Ectodermal cell (in vitro differentiated cells): ENCODE measurements around the gene GABRR2.

Experiments used
- H3K27ac ChIP-seq: 2 replicates; pipeline ENCODE4 v1.7.0; 2013; ENCODE audit warnings: mild to moderate bottlenecking, low read depth, low read length; ENCODE audit not compliant: insufficient read depth, poor library complexity, severe bottlenecking
- H3K27me3 ChIP-seq: 2 replicates; pipeline ENCODE4 v1.7.0; 2013; ENCODE audit warnings: mild to moderate bottlenecking, low read length; ENCODE audit not compliant: insufficient read depth, control insufficient read depth, poor library complexity, severe bottlenecking
- H3K36me3 ChIP-seq: one replicate; pipeline ENCODE4 v1.7.0; 2013; ENCODE audit warnings: low read length; ENCODE audit not compliant: control insufficient read depth, insufficient read depth
- H3K4me1 ChIP-seq: one replicate; pipeline ENCODE4 v1.7.0; 2013; ENCODE audit warnings: low read length; ENCODE audit not compliant: control insufficient read depth, insufficient read depth
- H3K4me3 ChIP-seq: 2 replicates; pipeline ENCODE4 v1.7.0; 2013; ENCODE audit warnings: low read depth, low read length, control low read depth; ENCODE audit not compliant: insufficient read depth
- H3K9me3 ChIP-seq: 2 replicates; pipeline ENCODE4 v1.7.0; 2013; ENCODE audit warnings: mild to moderate bottlenecking, low read length, moderate library complexity; ENCODE audit not compliant: control insufficient read depth
- WGBS, 2 experiments: methylation state at CpG; one replicate each; pipeline ENCODE4 v1.1.7; 2013; ENCODE audit warnings: missing lambda C conversion rate in 2 of 2; 5-methylcytosine and 5-hydroxymethylcytosine counted together

GABRR2 gene

DNA sequence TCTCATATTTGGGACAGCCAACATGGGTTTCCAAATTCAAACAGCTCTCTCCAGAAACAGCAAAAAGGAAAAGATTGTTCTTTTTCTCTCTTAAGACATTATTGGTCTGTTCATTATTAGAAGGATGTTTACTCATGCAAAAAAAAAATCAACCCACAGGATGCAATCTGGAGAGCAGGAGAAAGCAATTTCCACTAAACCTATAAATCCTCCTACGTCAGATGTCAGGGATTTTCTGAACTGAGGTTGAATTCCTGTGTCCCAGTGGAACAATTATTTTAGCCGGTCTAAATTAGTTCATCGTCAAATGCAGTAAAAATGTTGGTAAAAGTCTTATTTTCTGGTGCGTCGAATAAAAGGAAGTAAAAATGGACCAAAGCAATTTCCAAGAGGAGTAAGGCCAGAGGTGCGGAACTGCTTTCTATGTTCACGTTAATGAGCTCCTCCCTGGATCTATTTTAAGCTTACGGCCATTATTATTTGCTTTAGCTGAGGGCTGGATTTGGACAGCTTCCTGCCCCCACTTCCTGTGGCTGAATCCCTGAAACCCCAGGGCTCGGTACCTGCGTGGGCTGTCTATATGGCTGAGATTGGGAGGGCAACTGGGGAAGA lies 97.7 kb downstream of the GABRR2 start, which contains the start of gene GABRR1:
Gene GABRR1, minus strand, starts transcription at position 60 of the 612 bp plus-strand sequence. Its CDS starts 36 bp downstream, at position 24.
- H3K36me3 ChIP-seq, result no peaks in the 10 kb centered on the region
- H3K9me3 ChIP-seq, result no peaks in the 10 kb centered on the region
- H3K4me3 ChIP-seq, result no peak within 1 kb of the TSS
- no peak within 1 kb of the TSS for H3K27ac ChIP-seq
- H3K4me1 ChIP-seq, result no peaks in the 10 kb centered on the region
- 93 to 96% methylated on average over 10 of the region's 10 CpGs for WGBS, 2 experiments
- no peaks in the 10 kb centered on the region for H3K27me3 ChIP-seq

DNA sequence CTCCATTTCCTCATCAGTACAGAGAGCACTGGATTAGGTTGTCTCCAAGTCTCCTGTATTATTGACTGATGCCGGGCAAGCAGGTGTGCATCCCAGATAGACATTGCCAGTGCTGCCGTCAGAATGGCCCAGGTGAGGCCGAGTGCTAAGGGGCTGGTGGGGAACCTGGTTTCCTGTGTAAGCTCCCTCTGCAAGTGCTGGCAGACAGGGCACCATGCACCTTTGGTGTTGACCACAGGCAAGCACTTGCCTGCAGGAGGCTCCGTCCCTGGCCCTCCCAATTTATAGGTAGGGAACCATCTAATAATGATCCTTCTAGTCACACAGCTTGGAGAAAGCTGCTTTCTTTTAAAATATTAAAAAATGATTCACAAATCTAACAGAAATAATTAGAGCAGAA lies 98.7 kb downstream of the GABRR2 start:
- Histone ChIP-seq H3K4me1 (no peaks in the 10 kb centered on the region), H3K4me3 (no peak overlapping the region), H3K9me3 (no peaks in the 10 kb centered on the region), H3K36me3 (no peaks in the 10 kb centered on the region), H3K27ac (no peak overlapping the region), H3K27me3 (no peaks in the 10 kb centered on the region)
- 92 to 93% methylated on average over 4 of the region's 4 CpGs for WGBS, 2 experiments

DNA sequence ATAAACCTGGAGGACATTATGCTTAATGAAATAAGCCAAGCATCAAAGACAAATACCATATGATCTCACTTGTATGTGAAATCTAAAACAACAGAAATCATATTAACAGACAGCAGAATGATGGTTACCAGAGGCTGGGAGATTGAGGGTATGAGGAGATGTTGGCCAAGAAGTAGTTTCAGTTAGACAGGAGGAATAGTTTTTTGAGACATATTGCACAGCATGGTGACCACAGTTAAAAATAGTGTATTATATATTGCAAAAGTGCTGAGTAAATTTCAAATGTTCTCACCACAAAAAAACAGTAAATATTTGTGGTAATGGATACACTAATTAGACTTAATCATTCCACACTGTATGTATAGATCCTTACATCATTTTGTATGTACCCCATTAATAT lies 99.7 kb downstream of the GABRR2 start:
- peaks cover 3% of the 10 kb centered on the region for H3K4me1 ChIP-seq
- no peak overlapping the region for H3K4me3 ChIP-seq
- no peak overlapping the region for H3K27ac ChIP-seq
- H3K9me3 ChIP-seq, result no peaks in the 10 kb centered on the region
- no peaks in the 10 kb centered on the region for H3K36me3 ChIP-seq
- no peaks in the 10 kb centered on the region for H3K27me3 ChIP-seq

DNA sequence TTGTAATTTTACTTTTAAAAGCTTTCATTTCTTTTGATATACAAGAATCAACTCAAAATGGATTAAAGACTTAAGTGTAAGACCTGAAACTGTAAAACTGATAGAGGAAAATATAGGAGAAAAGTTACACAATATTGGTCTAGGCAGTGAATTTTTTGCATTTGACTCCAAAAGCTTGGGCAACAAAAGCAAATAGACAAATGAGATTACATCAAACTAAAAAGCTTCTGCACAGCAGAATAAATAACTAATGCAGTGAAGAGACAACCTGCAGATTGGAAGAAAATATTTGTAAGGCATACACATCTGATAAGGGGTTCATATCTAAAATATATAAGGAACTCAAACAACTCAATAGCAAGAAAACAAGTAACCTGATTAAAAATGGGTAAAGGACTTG lies 100.9 kb downstream of the GABRR2 start:
- H3K27ac ChIP-seq, result no peak overlapping the region
- H3K4me3 ChIP-seq, result no peak overlapping the region
- no peaks in the 10 kb centered on the region for H3K36me3 ChIP-seq
- H3K4me1 ChIP-seq, result peaks cover 3% of the 10 kb centered on the region
- no peaks in the 10 kb centered on the region for H3K27me3 ChIP-seq
- H3K9me3 ChIP-seq, result no peaks in the 10 kb centered on the region

DNA sequence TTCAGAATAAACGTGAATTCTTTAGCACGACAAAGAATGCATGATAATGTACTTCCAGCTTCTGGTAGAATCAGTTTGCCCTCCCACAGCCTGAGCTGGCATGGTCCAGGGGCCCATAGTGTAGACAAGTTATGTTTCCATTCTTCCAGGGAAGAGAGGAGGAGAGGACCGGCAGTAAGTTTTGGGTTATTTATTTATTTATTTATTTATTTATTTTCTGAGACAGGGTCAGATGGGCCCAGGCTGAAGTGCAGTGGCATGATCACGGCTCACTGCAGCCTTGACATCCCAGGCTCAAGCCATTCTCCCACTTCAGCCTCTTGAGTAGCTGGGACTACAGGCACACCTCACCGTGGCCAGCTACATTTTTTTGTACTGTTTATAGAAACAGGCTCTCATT lies 102.6 kb downstream of the GABRR2 start:
- Histone ChIP-seq H3K4me1 (peaks cover 3% of the 10 kb centered on the region), H3K9me3 (no peaks in the 10 kb centered on the region), H3K36me3 (no peaks in the 10 kb centered on the region), H3K27ac (no peak overlapping the region), H3K4me3 (no peak overlapping the region), H3K27me3 (no peaks in the 10 kb centered on the region)
- 54 to 58% methylated on average over 5 of the region's 5 CpGs for WGBS, 2 experiments

DNA sequence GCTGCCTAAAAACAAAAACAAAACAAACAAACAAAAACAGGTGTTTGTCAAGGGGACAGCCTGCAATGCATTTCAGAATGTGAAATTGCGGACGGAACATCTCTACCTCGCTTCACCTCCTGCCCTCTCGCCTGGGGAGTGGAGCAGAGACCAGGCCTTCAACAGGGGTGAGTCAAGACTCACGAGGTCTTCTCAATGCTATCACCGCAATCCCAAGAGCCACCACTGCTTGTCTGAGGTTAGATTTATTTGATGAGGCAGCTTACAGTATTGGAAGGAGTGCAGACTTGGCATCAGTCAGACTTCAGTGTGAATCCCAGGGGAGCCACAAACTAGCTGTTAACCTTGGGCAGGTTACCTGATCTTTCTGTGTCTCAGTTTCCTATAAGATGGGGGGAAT lies 105.6 kb downstream of the GABRR2 start:
- 94 to 96% methylated on average over 6 of the region's 6 CpGs for WGBS, 2 experiments
- no peak overlapping the region for H3K4me3 ChIP-seq
- no peaks in the 10 kb centered on the region for H3K9me3 ChIP-seq
- H3K27me3 ChIP-seq, result no peaks in the 10 kb centered on the region
- H3K4me1 ChIP-seq, result peaks cover 3% of the 10 kb centered on the region
- no peak overlapping the region for H3K27ac ChIP-seq
- no peaks in the 10 kb centered on the region for H3K36me3 ChIP-seq

DNA sequence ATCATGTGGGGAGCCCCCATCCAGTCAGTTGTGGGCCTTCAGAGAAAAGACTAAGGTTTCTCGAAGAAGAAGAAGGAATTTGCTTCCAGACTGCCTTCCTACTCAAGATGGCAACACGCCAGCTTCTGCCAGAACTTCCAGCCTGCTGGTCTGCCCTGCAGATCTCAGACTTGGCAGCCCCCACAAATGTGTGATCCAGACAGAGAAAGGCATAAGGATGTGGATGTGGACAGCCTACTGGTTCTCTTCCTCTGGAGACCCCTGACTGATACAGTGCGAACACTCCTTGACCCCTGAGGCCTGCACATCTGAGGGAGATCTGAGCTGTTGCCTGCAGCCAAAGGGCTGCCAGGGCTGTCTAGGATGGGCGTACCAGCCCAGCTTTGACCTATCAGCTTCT lies 106.5 kb downstream of the GABRR2 start:
- 97% methylated on average over 4 of the region's 4 CpGs for WGBS, 2 experiments
- Histone ChIP-seq H3K27me3 (no peaks in the 10 kb centered on the region), H3K36me3 (no peaks in the 10 kb centered on the region)

More for the DNA sequence above, 106.5 kb downstream of the GABRR2 start:
- Histone ChIP-seq H3K4me3 (no peak overlapping the region), H3K9me3 (no peaks in the 10 kb centered on the region), H3K4me1 (peaks cover 3% of the 10 kb centered on the region), H3K27ac (no peak overlapping the region)
